Astrocyte (in vitro differentiated cells and primary cell): ENCODE data around the gene PPP1R3E.

Experiments used
- EZH2 ChIP-seq: IDR thresholded peaks from 2 replicates; pipeline ENCODE4 v1.6.1; 2012; ENCODE audit warnings: mild to moderate bottlenecking, low read length, inconsistent platforms; ENCODE audit not compliant: insufficient read depth
- TF ChIP-seq, protein P1 (sequence below): IDR thresholded peaks from 2 replicates; pipeline ENCODE4 v1.5.1; 2011; ENCODE audit warnings: low read depth, mild to moderate bottlenecking, inconsistent platforms, low read length, moderate library complexity; ENCODE audit not compliant: insufficient read depth

DNA sequence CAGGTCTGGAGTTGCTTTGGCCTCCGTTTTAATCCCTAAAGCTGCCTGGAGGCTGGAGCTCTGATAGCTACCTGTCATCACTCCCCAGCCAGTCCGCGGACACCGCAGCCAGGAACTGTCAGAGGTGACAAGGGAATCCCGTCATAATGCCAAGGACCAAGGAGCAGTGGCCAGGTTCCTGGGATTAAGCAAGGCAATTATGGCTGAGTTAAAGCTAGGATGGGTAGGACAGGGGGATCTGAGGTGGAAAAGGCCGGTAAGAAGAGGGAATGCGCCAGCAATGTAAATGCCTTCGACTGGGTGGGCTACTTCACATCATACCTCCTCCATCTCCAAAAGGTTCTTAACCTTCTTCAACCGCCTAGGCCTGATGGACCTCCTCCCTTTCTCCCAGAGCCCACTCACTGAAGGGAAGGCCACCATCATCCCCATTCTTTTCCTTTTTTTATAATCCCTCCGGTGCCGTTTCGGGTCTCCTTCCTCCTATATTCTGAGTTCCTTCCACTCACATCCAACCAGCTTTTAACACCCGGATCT is 1.9 kb downstream of the PPP1R3E start:
- TF ChIP-seq, protein P1, sequence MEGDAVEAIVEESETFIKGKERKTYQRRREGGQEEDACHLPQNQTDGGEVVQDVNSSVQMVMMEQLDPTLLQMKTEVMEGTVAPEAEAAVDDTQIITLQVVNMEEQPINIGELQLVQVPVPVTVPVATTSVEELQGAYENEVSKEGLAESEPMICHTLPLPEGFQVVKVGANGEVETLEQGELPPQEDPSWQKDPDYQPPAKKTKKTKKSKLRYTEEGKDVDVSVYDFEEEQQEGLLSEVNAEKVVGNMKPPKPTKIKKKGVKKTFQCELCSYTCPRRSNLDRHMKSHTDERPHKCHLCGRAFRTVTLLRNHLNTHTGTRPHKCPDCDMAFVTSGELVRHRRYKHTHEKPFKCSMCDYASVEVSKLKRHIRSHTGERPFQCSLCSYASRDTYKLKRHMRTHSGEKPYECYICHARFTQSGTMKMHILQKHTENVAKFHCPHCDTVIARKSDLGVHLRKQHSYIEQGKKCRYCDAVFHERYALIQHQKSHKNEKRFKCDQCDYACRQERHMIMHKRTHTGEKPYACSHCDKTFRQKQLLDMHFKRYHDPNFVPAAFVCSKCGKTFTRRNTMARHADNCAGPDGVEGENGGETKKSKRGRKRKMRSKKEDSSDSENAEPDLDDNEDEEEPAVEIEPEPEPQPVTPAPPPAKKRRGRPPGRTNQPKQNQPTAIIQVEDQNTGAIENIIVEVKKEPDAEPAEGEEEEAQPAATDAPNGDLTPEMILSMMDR, result no peak
- no peak for TF ChIP-seq EZH2
